HCT116 (cell line): Measurements from ENCODE around the gene TBCD. TPM values are rescaled to one million over a fixed set of nuclear protein-coding genes. Genes with fewer than 3 reads are reported as not detected.
"Not testable (repeated sequence)": the region's sequence is repeated elsewhere in the genome, so short reads cannot be mapped to it uniquely, and the experiment has no call there.

Source experiments
- ATAC-seq: fragments of 200-7000 bp; cut with Tn5 transposase; 2 replicates; pipeline ENCODE4 v1.9.1; 2020; ENCODE audit warnings: mild to moderate bottlenecking, moderate library complexity
- BruUV-seq: library from RNA; stranded (reverse); fragments of 400-500 nt; replicated peaks from 2 replicates; lab custom pipeline; 2021; lab: Mats Ljungman, UMichigan
- CTCF ChIA-PET: fragments of 300-600 bp; sonication (Branson Sonifier 250); formaldehyde crosslinking; loops from one replicate; lab custom pipeline; 2021; ENCODE audit warnings: antibody characterized with exemption; lab: Charles Lee
- POLR2A ChIA-PET: fragments of 300-600, 350-600 bp; sonication (Branson Sonifier 250); formaldehyde crosslinking; loops from one replicate; lab custom pipeline; 2021; ENCODE audit warnings: antibody characterized with exemption; lab: Charles Lee
- RAD21 ChIA-PET, 2 experiments: fragments of 300-600 bp; sonication (Branson Sonifier 250); formaldehyde crosslinking; loops; one replicate each; lab custom pipeline; 2023; ENCODE audit warnings: low total read pairs in 2 of 2; ENCODE audit not compliant: uncharacterized antibody in 2 of 2, unreplicated experiment in 2 of 2, low non-redundant PET in 1 of 2; lab: Charles Lee
- DNase-seq: peaks from one replicate; pipeline ENCODE4 v3.0.0-alpha.2; 2010; ENCODE audit warnings: low read depth, low spot score
- H2AFZ ChIP-seq: fragments of 200-600 bp; shearing (Covaris generic), sonication (generic); 2 replicates; pipeline ENCODE4 v1.6.1; 2017; ENCODE audit warnings: low read depth, mixed run types, mixed read lengths, antibody characterized with exemption, low read length; ENCODE audit not compliant: poor library complexity, severe bottlenecking
- H3K27ac ChIP-seq: 2 replicates; pipeline ENCODE4 v1.5.1; 2012; ENCODE audit warnings: low read depth, low read length
- H3K27me3 ChIP-seq: fragments of 200-600 bp; sonication (generic); 2 replicates; pipeline ENCODE4 v1.6.1; 2016; ENCODE audit warnings: mixed run types, low read length, mixed read lengths; ENCODE audit not compliant: insufficient read depth
- H3K36me3 ChIP-seq, 2 experiments: fragments of 200-500 bp in 1 of 2; fragments of 200-600 bp in 1 of 2; sonication (Bioruptor generic) in 1 of 2; sonication (generic) in 1 of 2; 2 replicates each; pipeline versions ENCODE4 v1.5.1 to v1.6.1; 2014 to 2016; ENCODE audit warnings: low read length in 2 of 2, inconsistent platforms in 1 of 2, mixed read lengths in 1 of 2, mixed run types in 1 of 2; ENCODE audit not compliant: insufficient read depth in 2 of 2, control insufficient read depth in 1 of 2
- H3K4me1 ChIP-seq, 2 experiments: fragments of 200-600 bp in 1 of 2; sonication (generic) in 1 of 2; 2 replicates each; pipeline versions ENCODE4 v1.5.1 to v1.6.1; 2012 to 2017; ENCODE audit warnings: low read length in 2 of 2, inconsistent platforms in 1 of 2, mild to moderate bottlenecking in 1 of 2, mixed read lengths in 1 of 2, mixed run types in 1 of 2, moderate library complexity in 1 of 2; ENCODE audit not compliant: insufficient read depth in 2 of 2, control insufficient read depth in 1 of 2
- H3K4me2 ChIP-seq: fragments of 200-600 bp; sonication (generic); 2 replicates; pipeline ENCODE4 v1.6.1; 2017; ENCODE audit warnings: mixed run types, low read length, mixed read lengths
- H3K4me3 ChIP-seq, 2 experiments: fragments of 200-600 bp in 1 of 2; sonication (generic) in 1 of 2; replicated peaks in 1 of 2; 2 replicates each; pipeline ENCODE4 v1.5.1; 2011 to 2016; ENCODE audit warnings: low read length in 2 of 2, control low read depth in 1 of 2, low read depth in 1 of 2, mild to moderate bottlenecking in 1 of 2, mixed read lengths in 1 of 2, mixed run types in 1 of 2
- H3K79me2 ChIP-seq: fragments of 200-600 bp; sonication (generic); 2 replicates; pipeline ENCODE4 v1.6.1; 2017; ENCODE audit warnings: mild to moderate bottlenecking, mixed run types, low read length, moderate library complexity, mixed read lengths; ENCODE audit not compliant: insufficient read depth
- H3K9ac ChIP-seq: fragments of 200-600 bp; sonication (generic); 2 replicates; pipeline ENCODE4 v1.6.1; 2016; ENCODE audit warnings: low read length, mixed read lengths
- H3K9me2 ChIP-seq: fragments of 200-600 bp; sonication (generic), shearing (Covaris generic); 2 replicates; pipeline ENCODE4 v1.6.1; 2017; ENCODE audit warnings: mixed run types, mild to moderate bottlenecking, moderate library complexity; ENCODE audit not compliant: insufficient read depth
- H3K9me3 ChIP-seq, 2 experiments: fragments of 200-500 bp in 1 of 2; fragments of 200-600 bp in 1 of 2; sonication (Bioruptor generic) in 1 of 2; sonication (generic) in 1 of 2; 2 replicates each; pipeline ENCODE4 v1.6.1; 2014 to 2017; ENCODE audit warnings: low read length in 2 of 2, mixed read lengths in 2 of 2, inconsistent platforms in 1 of 2, low read depth in 1 of 2, mild to moderate bottlenecking in 1 of 2, mixed run types in 1 of 2, moderate library complexity in 1 of 2; ENCODE audit not compliant: control insufficient read depth in 1 of 2, insufficient read depth in 1 of 2
- H4K20me1 ChIP-seq: fragments of 200-600 bp; sonication (generic), shearing (Covaris generic); 2 replicates; pipeline ENCODE4 v1.6.1; 2017; ENCODE audit warnings: mixed run types, mild to moderate bottlenecking, moderate library complexity; ENCODE audit not compliant: insufficient read depth
- CBX3 ChIP-seq: IDR thresholded peaks from 2 replicates; pipeline ENCODE4 v1.6.1; 2012; ENCODE audit warnings: low read depth
- ELF1 ChIP-seq: IDR thresholded peaks from 2 replicates; pipeline ENCODE4 v1.6.1; 2012; ENCODE audit warnings: low read depth, borderline replicate concordance
- RAD21 ChIP-seq: IDR thresholded peaks from 2 replicates; pipeline ENCODE4 v1.6.1; 2012; ENCODE audit warnings: low read depth, mild to moderate bottlenecking
- SP1 ChIP-seq: IDR thresholded peaks from 2 replicates; pipeline ENCODE4 v1.6.1; 2012; ENCODE audit warnings: low read depth
- intact Hi-C: fragments of 100-400 bp; cut with micrococcal nuclease; formaldehyde crosslinking; loops from 2 replicates; pipeline ENCODE4 v1.10.0; 2022
- total RNA-seq: library from RNA; stranded (reverse); gene quantifications from one replicate; pipeline ENCODE4 v1.2.1, GENCODE V29; 2021; ENCODE audit not compliant: unreplicated experiment
- TF ChIP-seq, protein P1 (sequence below), 3 experiments: fragments of 200-600 bp in 1 of 3; sonication (generic) in 1 of 3; IDR thresholded peaks in 2 of 3; conservative IDR thresholded peaks in 1 of 3; 2 replicates each; pipeline ENCODE4 v1.5.1; 2012 to 2017; ENCODE audit warnings: low read depth in 2 of 3, low read length in 2 of 3, antibody characterized with exemption in 1 of 3, borderline replicate concordance in 1 of 3, control low read depth in 1 of 3, mild to moderate bottlenecking in 1 of 3, mixed read lengths in 1 of 3, mixed run types in 1 of 3, moderate library complexity in 1 of 3; ENCODE audit not compliant: insufficient read depth in 1 of 3
- TF ChIP-seq, protein P2 (sequence below): IDR thresholded peaks from 2 replicates; pipeline ENCODE4 v1.6.1; 2012
- TF ChIP-seq, protein P3 (sequence below): IDR thresholded peaks from 2 replicates; pipeline ENCODE4 v1.6.1; 2011; ENCODE audit warnings: mild to moderate bottlenecking, low read length, moderate library complexity; ENCODE audit not compliant: insufficient replicate concordance; ENCODE audit errors: extremely low read depth

Gene TBCD
- total RNA-seq, 1 experiment from 2014 or later, result 152 TPM

DNA sequence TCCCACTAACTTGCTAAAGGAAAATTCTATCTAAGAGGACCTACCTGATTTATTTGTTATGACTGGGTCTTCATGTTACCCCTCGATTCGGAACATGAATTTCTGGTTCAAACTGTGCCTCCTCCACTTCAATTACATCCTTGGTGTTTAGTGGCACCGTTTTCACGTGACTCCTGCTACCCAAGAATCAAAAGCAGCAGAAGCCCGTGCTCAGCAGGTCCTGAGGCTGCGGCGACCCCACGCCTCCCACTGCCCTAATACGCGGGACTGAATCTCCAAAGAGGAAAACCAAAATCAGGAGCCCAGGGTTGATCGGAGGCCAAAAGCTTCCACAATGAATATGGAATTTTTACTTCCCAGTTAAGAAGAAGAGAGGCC lies 233.6 kb downstream of the TBCD start:
- DNase-seq, result no peak
- intact Hi-C loops, result no loop called here
- no peak for ATAC-seq
- H4K20me1 ChIP-seq, result no peaks in the 10 kb centered on the region
- H3K4me2 ChIP-seq, result no peak overlapping the region
- H3K27me3 ChIP-seq, result no peaks in the 10 kb centered on the region
- ChIA-PET RAD21 (no interaction called here), CTCF (no interaction called here), POLR2A (no interaction called here)
- no TSS peak for BruUV-seq
- H3K79me2 ChIP-seq, result no peaks in the 10 kb centered on the region
- H3K27ac ChIP-seq, result no peak overlapping the region
- H3K4me1 ChIP-seq, result peaks cover 0 to 7% of the 10 kb centered on the region in 2 experiments; a peak in 1 of 4 replicates
- no peak overlapping the region for H3K4me3 ChIP-seq
- H2AFZ ChIP-seq, result no peak overlapping the region
- H3K9me3 ChIP-seq, result no peaks in the 10 kb centered on the region
- peaks cover 0 to 10% of the 10 kb centered on the region in 2 experiments; a peak in 1 of 4 replicates for H3K36me3 ChIP-seq
- no peaks in the 10 kb centered on the region for H3K9me2 ChIP-seq
- no peak for TF ChIP-seq ELF1
- TF ChIP-seq SP1, result no peak
- TF ChIP-seq, protein P1, sequence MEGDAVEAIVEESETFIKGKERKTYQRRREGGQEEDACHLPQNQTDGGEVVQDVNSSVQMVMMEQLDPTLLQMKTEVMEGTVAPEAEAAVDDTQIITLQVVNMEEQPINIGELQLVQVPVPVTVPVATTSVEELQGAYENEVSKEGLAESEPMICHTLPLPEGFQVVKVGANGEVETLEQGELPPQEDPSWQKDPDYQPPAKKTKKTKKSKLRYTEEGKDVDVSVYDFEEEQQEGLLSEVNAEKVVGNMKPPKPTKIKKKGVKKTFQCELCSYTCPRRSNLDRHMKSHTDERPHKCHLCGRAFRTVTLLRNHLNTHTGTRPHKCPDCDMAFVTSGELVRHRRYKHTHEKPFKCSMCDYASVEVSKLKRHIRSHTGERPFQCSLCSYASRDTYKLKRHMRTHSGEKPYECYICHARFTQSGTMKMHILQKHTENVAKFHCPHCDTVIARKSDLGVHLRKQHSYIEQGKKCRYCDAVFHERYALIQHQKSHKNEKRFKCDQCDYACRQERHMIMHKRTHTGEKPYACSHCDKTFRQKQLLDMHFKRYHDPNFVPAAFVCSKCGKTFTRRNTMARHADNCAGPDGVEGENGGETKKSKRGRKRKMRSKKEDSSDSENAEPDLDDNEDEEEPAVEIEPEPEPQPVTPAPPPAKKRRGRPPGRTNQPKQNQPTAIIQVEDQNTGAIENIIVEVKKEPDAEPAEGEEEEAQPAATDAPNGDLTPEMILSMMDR (IDR thresholded peaks at IDR 0.05 in 2 of 3, conservative IDR thresholded peaks at IDR 0.05 in 1 of 3; ENCODE audit: borderline replicate concordance in 1 of 3, insufficient read depth in 1 of 3, low read depth in 2 of 3, low read length in 2 of 3), result no peak
- TF ChIP-seq, protein P2, sequence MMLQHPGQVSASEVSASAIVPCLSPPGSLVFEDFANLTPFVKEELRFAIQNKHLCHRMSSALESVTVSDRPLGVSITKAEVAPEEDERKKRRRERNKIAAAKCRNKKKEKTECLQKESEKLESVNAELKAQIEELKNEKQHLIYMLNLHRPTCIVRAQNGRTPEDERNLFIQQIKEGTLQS, result no peak
- no peak overlapping the region for H3K9ac ChIP-seq

DNA sequence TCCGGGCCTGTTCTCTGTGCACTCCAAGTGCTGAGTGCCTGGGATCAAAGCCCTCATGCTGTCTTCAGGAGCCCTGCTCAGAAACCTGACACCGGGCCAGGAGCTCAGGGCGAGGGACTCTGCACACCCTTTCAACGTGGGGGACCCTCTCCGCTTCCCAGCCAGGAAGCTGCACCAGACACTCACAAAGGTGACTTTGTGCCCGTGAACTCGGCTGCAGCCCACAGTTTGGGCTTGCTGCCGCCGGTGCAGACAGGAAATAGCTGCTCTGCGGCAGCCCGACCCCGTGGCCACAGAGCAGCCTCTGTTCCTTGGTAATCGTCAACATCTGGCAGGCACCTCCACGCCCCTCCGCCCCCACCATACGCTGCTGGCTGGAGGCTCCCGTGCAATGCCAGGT lies 234.1 kb downstream of the TBCD start:
- no peak for DNase-seq
- peaks cover 0 to 7% of the 10 kb centered on the region in 2 experiments; a peak in 1 of 4 replicates for H3K4me1 ChIP-seq
- H3K9me3 ChIP-seq, result no peaks in the 10 kb centered on the region
- no TSS peak for BruUV-seq
- ChIA-PET CTCF (no interaction called here), RAD21 (no interaction called here), POLR2A (no interaction called here)
- H3K4me3 ChIP-seq, result no peak overlapping the region
- H3K27me3 ChIP-seq, result no peaks in the 10 kb centered on the region
- no peak for ATAC-seq
- H3K4me2 ChIP-seq, result no peak overlapping the region
- no peaks in the 10 kb centered on the region for H3K79me2 ChIP-seq
- no peak overlapping the region for H3K27ac ChIP-seq
- no peak overlapping the region for H2AFZ ChIP-seq
- no peak overlapping the region for H3K9ac ChIP-seq
- H3K36me3 ChIP-seq, result peaks cover 0 to 10% of the 10 kb centered on the region in 2 experiments; a peak in 1 of 4 replicates
- H3K9me2 ChIP-seq, result no peaks in the 10 kb centered on the region
- no peaks in the 10 kb centered on the region for H4K20me1 ChIP-seq
- TF ChIP-seq, protein P3, sequence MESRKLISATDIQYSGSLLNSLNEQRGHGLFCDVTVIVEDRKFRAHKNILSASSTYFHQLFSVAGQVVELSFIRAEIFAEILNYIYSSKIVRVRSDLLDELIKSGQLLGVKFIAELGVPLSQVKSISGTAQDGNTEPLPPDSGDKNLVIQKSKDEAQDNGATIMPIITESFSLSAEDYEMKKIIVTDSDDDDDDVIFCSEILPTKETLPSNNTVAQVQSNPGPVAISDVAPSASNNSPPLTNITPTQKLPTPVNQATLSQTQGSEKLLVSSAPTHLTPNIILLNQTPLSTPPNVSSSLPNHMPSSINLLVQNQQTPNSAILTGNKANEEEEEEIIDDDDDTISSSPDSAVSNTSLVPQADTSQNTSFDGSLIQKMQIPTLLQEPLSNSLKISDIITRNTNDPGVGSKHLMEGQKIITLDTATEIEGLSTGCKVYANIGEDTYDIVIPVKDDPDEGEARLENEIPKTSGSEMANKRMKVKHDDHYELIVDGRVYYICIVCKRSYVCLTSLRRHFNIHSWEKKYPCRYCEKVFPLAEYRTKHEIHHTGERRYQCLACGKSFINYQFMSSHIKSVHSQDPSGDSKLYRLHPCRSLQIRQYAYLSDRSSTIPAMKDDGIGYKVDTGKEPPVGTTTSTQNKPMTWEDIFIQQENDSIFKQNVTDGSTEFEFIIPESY, result no peak
- TF ChIP-seq CBX3 (no peak), RAD21 (no peak)
- intact Hi-C loops, result no loop called here

- H3K9ac ChIP-seq, intact Hi-C loops, RAD21 ChIA-PET, H3K9me2 ChIP-seq, H3K36me3 ChIP-seq, DNase-seq, BruUV-seq, H3K4me3 ChIP-seq, POLR2A ChIA-PET, H3K9me3 ChIP-seq, H3K27me3 ChIP-seq, H3K79me2 ChIP-seq, ATAC-seq, H3K4me1 ChIP-seq, H4K20me1 ChIP-seq, H2AFZ ChIP-seq, H3K4me2 ChIP-seq, H3K27ac ChIP-seq: not testable (repeated sequence)
- CTCF ChIA-PET, result interaction anchor here (0.6 kb wide), 1 partner anchor 566 kb away, joined by 3 read pairs; no protein-coding TSS in a partner anchor
Observed at GRCh38 chr17:82989051-82989450, 237.2 kb downstream of the TBCD start.
